H1 (cell line): ENCODE results near the gene ADGRL4. TPM values are rescaled to one million over a fixed set of nuclear protein-coding genes. Genes with fewer than 3 reads are reported as not detected.

Source experiments
- CTCF ChIA-PET: fragments of 300-600 bp; sonication (Branson Sonifier 250); formaldehyde crosslinking; loops from one replicate; lab custom pipeline; 2021; ENCODE audit not compliant: partially characterized antibody; lab: Charles Lee
- POLR2A ChIA-PET: fragments of 300-600 bp; sonication (Branson Sonifier 250); formaldehyde crosslinking; loops from one replicate; lab custom pipeline; 2021; ENCODE audit warnings: inconsistent platforms; ENCODE audit not compliant: partially characterized antibody; lab: Charles Lee
- DNase-seq, 2 experiments: peaks; one replicate each; pipeline versions ENCODE4 v3.0.0 to v3.0.0-alpha.2; 2010 to 2022; ENCODE audit warnings: low spot score in 2 of 2, low read depth in 1 of 2, mixed read lengths in 1 of 2
- FAIRE-seq: peaks from 2 replicates; lab custom pipeline; 2011; peaks lifted over from hg19 to GRCh38; lab: Jason Lieb, UNC
- H2AFZ ChIP-seq: 2 replicates; pipeline ENCODE4 v1.8.1; 2012; ENCODE audit warnings: low read length, inconsistent platforms
- H2AK5ac ChIP-seq: 2 replicates; pipeline ENCODE4 v1.6.1; 2013; ENCODE audit warnings: low read depth, low read length
- H2BK120ac ChIP-seq: replicated peaks from 2 replicates; pipeline ENCODE3; 2013; ENCODE audit warnings: low read depth, low read length, inconsistent platforms
- H2BK12ac ChIP-seq: 2 replicates; pipeline ENCODE4 v1.6.1; 2013; ENCODE audit warnings: low read depth, low read length
- H2BK15ac ChIP-seq: 2 replicates; pipeline ENCODE4 v1.6.1; 2013; ENCODE audit warnings: low read length
- H2BK20ac ChIP-seq: 2 replicates; pipeline ENCODE4 v1.6.1; 2013; ENCODE audit warnings: low read length
- H2BK5ac ChIP-seq: 2 replicates; pipeline ENCODE4 v1.6.1; 2013; ENCODE audit warnings: low read depth, low read length
- H3K14ac ChIP-seq: 2 replicates; pipeline ENCODE4 v1.6.1; 2013; ENCODE audit warnings: inconsistent platforms; ENCODE audit not compliant: insufficient read length
- H3K18ac ChIP-seq: 2 replicates; pipeline ENCODE4 v1.6.1; 2013; ENCODE audit warnings: low read length; ENCODE audit errors: extremely low read depth
- H3K23ac ChIP-seq: 2 replicates; pipeline ENCODE4 v1.6.1; 2013; ENCODE audit warnings: inconsistent platforms; ENCODE audit not compliant: insufficient read length
- H3K23me2 ChIP-seq: 2 replicates; pipeline ENCODE4 v1.6.1; 2013; ENCODE audit warnings: low read depth, low read length
- H3K27ac ChIP-seq: 2 replicates; pipeline ENCODE4 v1.6.1; 2011; ENCODE audit warnings: low read depth, low read length, inconsistent platforms
- H3K27me3 ChIP-seq, 4 experiments: replicated peaks in 1 of 4; 1 replicate in 1 of 4; 2 replicates in 3 of 4; pipeline versions ENCODE4 v1.6.1 to v1.8.1; 2011 to 2013; ENCODE audit warnings: low read length in 3 of 4, mild to moderate bottlenecking in 3 of 4, inconsistent platforms in 2 of 4, mixed read lengths in 2 of 4, moderate library complexity in 1 of 4; ENCODE audit not compliant: control insufficient read depth in 3 of 4, insufficient read depth in 3 of 4; ENCODE audit errors: extremely low read depth in 1 of 4
- H3K36me3 ChIP-seq, 4 experiments: 2 replicates each; pipeline versions ENCODE4 v1.6.1 to v1.8.1; 2011 to 2013; ENCODE audit warnings: mild to moderate bottlenecking in 4 of 4, low read length in 3 of 4, moderate library complexity in 2 of 4, control low read depth in 1 of 4, inconsistent platforms in 1 of 4; ENCODE audit not compliant: insufficient read depth in 4 of 4, control insufficient read depth in 2 of 4
- H3K4ac ChIP-seq: replicated peaks from 2 replicates; pipeline ENCODE3; 2013; ENCODE audit warnings: low read length, low read depth, mixed read lengths, inconsistent platforms; ENCODE audit not compliant: insufficient read length
- H3K4me1 ChIP-seq, 4 experiments: replicated peaks in 1 of 4; 1 replicate in 1 of 4; 2 replicates in 3 of 4; pipeline versions ENCODE4 v1.6.1 to v1.8.1; 2011 to 2013; ENCODE audit warnings: low read length in 3 of 4, inconsistent platforms in 2 of 4, mixed read lengths in 1 of 4; ENCODE audit not compliant: insufficient read depth in 4 of 4, control insufficient read depth in 3 of 4
- H3K4me2 ChIP-seq, 2 experiments: 2 replicates each; pipeline versions ENCODE4 v1.6.1 to v1.8.1; 2011 to 2013; ENCODE audit warnings: low read depth in 2 of 2, low read length in 2 of 2, control low read depth in 1 of 2, inconsistent platforms in 1 of 2, mild to moderate bottlenecking in 1 of 2; ENCODE audit not compliant: insufficient read depth in 1 of 2
- H3K4me3 ChIP-seq, 4 experiments: fragments of 200-600, 300-600 bp in 1 of 4; sonication (generic), shearing (Covaris generic), sonication (Bioruptor Twin) in 1 of 4; 2 replicates each; pipeline versions ENCODE4 v1.5.1 to v1.8.1; 2011 to 2016; ENCODE audit warnings: low read length in 4 of 4, low read depth in 3 of 4, control low read depth in 2 of 4, inconsistent platforms in 2 of 4, mild to moderate bottlenecking in 2 of 4, mixed read lengths in 1 of 4, moderate library complexity in 1 of 4; ENCODE audit not compliant: insufficient read depth in 2 of 4; ENCODE audit errors: extremely low read depth in 1 of 4
- H3K56ac ChIP-seq: replicated peaks from 2 replicates; pipeline ENCODE3; 2013; ENCODE audit warnings: low read depth, mild to moderate bottlenecking, mixed read lengths, low read length, inconsistent platforms; ENCODE audit not compliant: insufficient read length
- H3K79me1 ChIP-seq: 2 replicates; pipeline ENCODE4 v1.6.1; 2013; ENCODE audit warnings: low read depth, low read length, control low read depth
- H3K79me2 ChIP-seq, 2 experiments: 2 replicates each; pipeline versions ENCODE4 v1.6.1 to v1.8.1; 2012 to 2013; ENCODE audit warnings: low read length in 2 of 2, mild to moderate bottlenecking in 2 of 2, inconsistent platforms in 1 of 2; ENCODE audit not compliant: insufficient read depth in 2 of 2, control insufficient read depth in 1 of 2
- H3K9ac ChIP-seq, 4 experiments: replicated peaks in 1 of 4; 1 replicate in 1 of 4; 2 replicates in 3 of 4; pipeline versions ENCODE4 v1.6.1 to v1.8.1; 2011 to 2013; ENCODE audit warnings: low read depth in 3 of 4, low read length in 3 of 4, control low read depth in 2 of 4, mild to moderate bottlenecking in 2 of 4, moderate library complexity in 2 of 4, inconsistent platforms in 1 of 4; ENCODE audit errors: extremely low read depth in 1 of 4
- H3K9me3 ChIP-seq, 2 experiments: 2 replicates each; pipeline versions ENCODE4 v1.6.1 to v1.8.1; 2012 to 2013; ENCODE audit warnings: mild to moderate bottlenecking in 2 of 2, moderate library complexity in 2 of 2, control low read depth in 1 of 2, inconsistent platforms in 1 of 2, low read depth in 1 of 2, low read length in 1 of 2, mixed read lengths in 1 of 2; ENCODE audit not compliant: insufficient read depth in 2 of 2
- H4K20me1 ChIP-seq, 2 experiments: replicated peaks in 1 of 2; 2 replicates each; pipeline versions ENCODE3 to v1.8.1; 2011 to 2013; ENCODE audit warnings: inconsistent platforms in 2 of 2, low read length in 2 of 2, mild to moderate bottlenecking in 1 of 2; ENCODE audit not compliant: insufficient read depth in 2 of 2, control insufficient read depth in 1 of 2
- H4K5ac ChIP-seq: 2 replicates; pipeline ENCODE4 v1.6.1; 2013; ENCODE audit warnings: low read length, low read depth, mixed read lengths, inconsistent platforms; ENCODE audit not compliant: insufficient read length
- H4K8ac ChIP-seq: 2 replicates; pipeline ENCODE4 v1.8.0; 2013; ENCODE audit warnings: mild to moderate bottlenecking, moderate library complexity, low read length, inconsistent platforms; ENCODE audit not compliant: insufficient read depth; ENCODE audit errors: extremely low read depth
- H4K91ac ChIP-seq: replicated peaks from 2 replicates; pipeline ENCODE3; 2013; ENCODE audit warnings: low read length, mixed read lengths, inconsistent platforms; ENCODE audit not compliant: insufficient read length
- ASH2L ChIP-seq: fragments of 200-600, 300-600 bp; sonication (generic); IDR thresholded peaks from one replicate; pipeline ENCODE4 v1.7.1; 2017; ENCODE audit warnings: low read length
- FOSL1 ChIP-seq: IDR thresholded peaks from 2 replicates; pipeline ENCODE4 v1.6.1; 2011; ENCODE audit warnings: mild to moderate bottlenecking, low read depth, low read length, moderate library complexity; ENCODE audit not compliant: insufficient read depth
- HDAC2 ChIP-seq, 2 experiments: fragments of 300-600 bp in 1 of 2; sonication (generic) in 1 of 2; IDR thresholded peaks; 2 replicates each; pipeline ENCODE4 v1.6.1; 2011 to 2012; ENCODE audit warnings: low read depth in 2 of 2, low read length in 2 of 2, mild to moderate bottlenecking in 2 of 2, moderate library complexity in 2 of 2, borderline replicate concordance in 1 of 2, inconsistent platforms in 1 of 2
- KDM5A ChIP-seq: fragments of 200-600 bp; IDR thresholded peaks from 2 replicates; pipeline ENCODE4 v1.7.1; 2012; ENCODE audit warnings: mild to moderate bottlenecking, low read length, inconsistent platforms, mixed read lengths
- NANOG ChIP-seq: IDR thresholded peaks from 2 replicates; pipeline ENCODE4 v1.6.1; 2011; ENCODE audit warnings: low read length, low read depth, mild to moderate bottlenecking, inconsistent platforms; ENCODE audit not compliant: insufficient read depth, poor library complexity, severe bottlenecking
- PHF8 ChIP-seq: fragments of 200-600 bp; sonication (generic); conservative IDR thresholded peaks from 2 replicates; pipeline ENCODE4 v1.7.1; 2012; ENCODE audit warnings: low read depth, mild to moderate bottlenecking, inconsistent platforms, low read length, moderate library complexity
- POLR2A ChIP-seq, 2 experiments: IDR thresholded peaks; 1 replicate in 1 of 2; 2 replicates in 1 of 2; pipeline ENCODE4 v1.6.1; 2011; ENCODE audit warnings: low read depth in 2 of 2, low read length in 2 of 2, mild to moderate bottlenecking in 2 of 2; ENCODE audit errors: control extremely low read depth in 1 of 2
- RAD21 ChIP-seq, 2 experiments: IDR thresholded peaks in 1 of 2; conservative IDR thresholded peaks in 1 of 2; 2 replicates each; pipeline ENCODE4 v1.6.1; 2011; ENCODE audit warnings: low read depth in 2 of 2, low read length in 2 of 2, improper control_type of control experiment in 1 of 2, inconsistent platforms in 1 of 2, mild to moderate bottlenecking in 1 of 2, moderate library complexity in 1 of 2
- SP2 ChIP-seq: IDR thresholded peaks from 2 replicates; pipeline ENCODE4 v1.6.1; 2012; ENCODE audit warnings: mild to moderate bottlenecking, low read length, inconsistent platforms
- WGBS, 2 experiments: shearing (Covaris generic) in 1 of 2; methylation state at CpG; one replicate each; pipeline versions ENCODE4 v1.1.6 to v1.1.7; 2013 to 2015; ENCODE audit warnings: low lambda C conversion rate in 2 of 2, mixed read lengths in 2 of 2, inconsistent platforms in 1 of 2, low coverage in 1 of 2, missing lambda C conversion rate in 1 of 2; ENCODE audit not compliant: insufficient replicate concordance in 2 of 2, insufficient coverage in 1 of 2, insufficient read length in 1 of 2; ENCODE audit errors: extremely low coverage in 1 of 2, missing lambda C conversion rate in 1 of 2; 5-methylcytosine and 5-hydroxymethylcytosine counted together
- polyA plus RNA-seq, 7 experiments: library from polyadenylated mRNA; depleted of rRNA in 3 of 7; stranded (reverse) in 5 of 7; unstranded in 2 of 7; fragments of >200 nt in 5 of 7; fragments of 200-250 nt in 2 of 7; gene quantifications; 1 replicate in 5 of 7; 2 replicates in 1 of 7; 4 replicates in 1 of 7; pipeline versions ENCODE4 v1.2.1 to v1.2.3, GENCODE V29; 2011 to 2013; ENCODE audit warnings: missing spikeins in 2 of 7, mixed read lengths in 2 of 7
- total RNA-seq: library from RNA; stranded (reverse); fragmentation: NEBNext Ultra II Directional; extraction: Animal tissue kit (Norgen Biotek cat#: 25700); gene quantifications from 2 replicates; pipeline ENCODE4 v1.2.1, GENCODE V29; 2021
- TF ChIP-seq, protein P1 (sequence below): IDR thresholded peaks from 2 replicates; pipeline ENCODE4 v1.6.1; 2012; ENCODE audit warnings: inconsistent platforms

ADGRL4 gene
- total and polyA plus RNA-seq, 2 of the 8 experiments (the other 6 are each of a cell fraction or from before 2014, with no cell fraction given), result 0.60 to 0.97 TPM

DNA sequence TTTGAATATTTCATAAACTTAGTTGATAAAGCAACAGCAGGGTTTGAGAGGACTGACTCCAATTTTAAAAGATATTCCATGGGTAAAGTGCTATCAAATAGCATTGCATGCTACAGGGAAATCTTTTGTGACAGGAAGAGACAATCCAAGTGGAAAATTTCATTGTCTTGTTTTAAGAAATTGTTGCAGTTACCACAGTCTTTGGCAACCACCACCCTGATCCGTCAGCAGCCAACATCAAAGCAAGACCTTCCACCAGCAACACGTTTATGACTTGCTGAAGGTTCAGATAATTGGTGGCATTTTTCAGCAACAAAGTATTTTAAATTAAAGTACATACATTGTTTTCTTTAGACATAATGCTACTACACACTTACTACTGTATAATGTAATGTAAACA lies 47.8 kb downstream of the ADGRL4 start:
- Histone ChIP-seq H3K79me1 (no peaks in the 10 kb centered on the region), H2BK12ac (no peak overlapping the region), H3K23ac (no peak overlapping the region), H3K36me3 (no peaks in the 10 kb centered on the region), H3K4me2 (no peak overlapping the region), H3K27ac (no peak overlapping the region), H3K4me1 (no peaks in the 10 kb centered on the region), H3K27me3 (no peaks in the 10 kb centered on the region; a peak in 1 of 7 replicates), H4K5ac (no peak overlapping the region), H2BK120ac (no peak overlapping the region), H4K20me1 (no peaks in the 10 kb centered on the region), H2BK15ac (no peak overlapping the region), H3K18ac (no peak overlapping the region), H3K79me2 (no peaks in the 10 kb centered on the region), H3K14ac (no peak overlapping the region), H3K23me2 (no peaks in the 10 kb centered on the region), H3K9me3 (no peaks in the 10 kb centered on the region), H3K9ac (no peak overlapping the region), H3K4ac (no peak overlapping the region), H4K8ac (no peak overlapping the region), H3K56ac (no peak overlapping the region), H2AFZ (no peak overlapping the region), H2AK5ac (no peak overlapping the region), H2BK5ac (no peak overlapping the region), H3K4me3 (no peak overlapping the region), H2BK20ac (no peak overlapping the region), H4K91ac (no peak overlapping the region)
- CTCF ChIA-PET, result no interaction called here
- FAIRE-seq, result no peak
- POLR2A ChIA-PET, result no interaction called here
- DNase-seq, result no peak
- WGBS, 2 experiments, result 46% methylated on average over 2 of the region's 2 CpGs; no CpG with 5 or more reads in 1 of the 2 experiments
- no peak for TF ChIP-seq KDM5A
- TF ChIP-seq FOSL1, result no peak
- no peak for TF ChIP-seq POLR2A (IDR thresholded peaks at IDR 0.05; ENCODE audit: control extremely low read depth in 1 of 2, low read depth in 2 of 2, low read length in 2 of 2)
- no peak for TF ChIP-seq NANOG
- no peak for TF ChIP-seq SP2
- TF ChIP-seq PHF8, result no peak
- TF ChIP-seq ASH2L, result no peak
- no peak for TF ChIP-seq HDAC2 (IDR thresholded peaks at IDR 0.05; ENCODE audit: borderline replicate concordance in 1 of 2, low read depth in 2 of 2, low read length in 2 of 2)
- no peak for TF ChIP-seq RAD21 (IDR thresholded peaks at IDR 0.05 in 1 of 2, conservative IDR thresholded peaks at IDR 0.05 in 1 of 2; ENCODE audit: low read depth in 2 of 2, low read length in 2 of 2)
- TF ChIP-seq, protein P1, sequence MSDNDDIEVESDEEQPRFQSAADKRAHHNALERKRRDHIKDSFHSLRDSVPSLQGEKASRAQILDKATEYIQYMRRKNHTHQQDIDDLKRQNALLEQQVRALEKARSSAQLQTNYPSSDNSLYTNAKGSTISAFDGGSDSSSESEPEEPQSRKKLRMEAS, result no peak
